ENCODE data around the gene ATXN1. TPM values are rescaled to one million over a fixed set of nuclear protein-coding genes. Genes with fewer than 3 reads are reported as not detected.

ATXN1 gene
- polyA plus RNA-seq, 1 of the 3 experiments (the other 2 are of a cell fraction), result 7.9 TPM

DNA sequence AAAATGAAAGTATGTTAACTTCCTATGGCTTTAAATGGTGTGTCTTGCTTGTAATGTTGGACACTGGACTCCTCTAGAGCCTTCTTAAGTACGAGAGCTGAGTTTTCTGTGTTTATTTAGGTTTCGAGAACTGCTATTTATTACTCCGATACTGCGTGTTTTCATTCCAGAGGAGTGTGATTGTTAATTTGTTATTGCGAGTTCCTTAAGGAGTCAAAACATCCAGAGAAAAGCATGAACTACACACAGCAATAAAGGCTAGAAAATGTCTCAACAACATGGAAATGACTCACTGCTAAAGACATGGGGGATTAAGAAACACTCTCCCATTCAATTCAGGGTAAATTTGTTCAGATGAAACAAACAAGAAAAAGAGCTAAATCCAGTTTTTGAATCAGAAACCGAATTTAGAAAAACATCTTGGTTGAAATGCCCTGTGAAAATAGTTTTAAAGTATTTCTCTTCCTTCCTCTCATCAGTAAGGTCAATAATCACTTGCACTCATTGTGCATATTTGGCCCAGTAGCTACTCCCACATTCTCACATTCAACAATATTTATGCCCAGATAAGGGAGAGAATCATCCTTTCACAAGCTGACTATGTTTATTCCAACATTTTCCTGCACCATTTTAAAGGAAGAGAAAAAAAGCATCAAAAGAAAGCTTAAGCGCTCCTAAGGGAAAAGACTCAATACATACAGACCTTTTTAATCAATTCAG, 36.0 kb downstream of the ATXN1 start:
- TF ChIP-seq, protein P1, sequence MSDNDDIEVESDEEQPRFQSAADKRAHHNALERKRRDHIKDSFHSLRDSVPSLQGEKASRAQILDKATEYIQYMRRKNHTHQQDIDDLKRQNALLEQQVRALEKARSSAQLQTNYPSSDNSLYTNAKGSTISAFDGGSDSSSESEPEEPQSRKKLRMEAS (IDR thresholded peaks at IDR 0.05; ENCODE audit: low read depth), result no peak
- TF ChIP-seq, protein P2, sequence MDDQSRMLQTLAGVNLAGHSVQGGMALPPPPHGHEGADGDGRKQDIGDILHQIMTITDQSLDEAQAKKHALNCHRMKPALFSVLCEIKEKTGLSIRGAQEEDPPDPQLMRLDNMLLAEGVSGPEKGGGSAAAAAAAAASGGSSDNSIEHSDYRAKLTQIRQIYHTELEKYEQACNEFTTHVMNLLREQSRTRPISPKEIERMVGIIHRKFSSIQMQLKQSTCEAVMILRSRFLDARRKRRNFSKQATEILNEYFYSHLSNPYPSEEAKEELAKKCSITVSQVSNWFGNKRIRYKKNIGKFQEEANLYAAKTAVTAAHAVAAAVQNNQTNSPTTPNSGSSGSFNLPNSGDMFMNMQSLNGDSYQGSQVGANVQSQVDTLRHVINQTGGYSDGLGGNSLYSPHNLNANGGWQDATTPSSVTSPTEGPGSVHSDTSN (IDR thresholded peaks at IDR 0.05), result no peak
- TF ChIP-seq FOSL2 (IDR thresholded peaks at IDR 0.05; ENCODE audit: borderline replicate concordance, low read depth) (peak; percentile 26; the same call in 1 of the 2 replicates), GATA2 (CRISPR knock-in tag; IDR thresholded peaks at IDR 0.05) (no peak)
- Histone ChIP-seq H3K27me3 (ENCODE audit: insufficient read depth) (no peaks in the 10 kb centered on the region), H4K20me1 (ENCODE audit: insufficient read depth) (no peaks in the 10 kb centered on the region), H3F3A (replicated peaks; ENCODE audit: insufficient read depth) (peaks cover 42% of the 10 kb centered on the region), H3K4me3 (ENCODE audit: low read depth in 2 of 2, low read length in 1 of 2) (no peak overlapping the region), H3K4me2 (peak overlapping the region; percentile 64), H3K36me3 (replicated peaks in 1 of 2; ENCODE audit: control insufficient read depth in 1 of 2, insufficient read depth in 2 of 2, low read length in 1 of 2) (no peaks in the 10 kb centered on the region), H3K9ac (peak overlapping the region; percentile 49; the same call in 1 of the 2 replicates), H2AFZ (ENCODE audit: low read depth) (no peak overlapping the region), H3K9me2 (no peaks in the 10 kb centered on the region), H3K9me3 (no peaks in the 10 kb centered on the region), H3K27ac (ENCODE audit: low read depth in 2 of 2, low read length in 1 of 2) (peak overlapping the region; percentile 39 to 95; a peak in 3 of 4 replicates), H3K4me1 (ENCODE audit: control insufficient read depth in 1 of 2, insufficient read depth in 2 of 2, low read depth in 1 of 2, low read length in 1 of 2) (peaks cover 0 to 56% of the 10 kb centered on the region in 2 experiments; a peak in 2 of 4 replicates), H3K79me2 (ENCODE audit: insufficient read depth) (peaks cover 91% of the 10 kb centered on the region)
- POLR2A ChIA-PET, result no interaction called here
- WGBS (ENCODE audit: low lambda C conversion rate), result 78% methylated on average over 7 of the region's 7 CpGs
- DNase-seq, result no peak
- CTCF ChIA-PET, result interaction anchor here (1.2 to 1.3 kb wide), 2 partner anchors 38 to 393 kb away, joined by 3 to 6 read pairs; no protein-coding TSS in a partner anchor

DNA sequence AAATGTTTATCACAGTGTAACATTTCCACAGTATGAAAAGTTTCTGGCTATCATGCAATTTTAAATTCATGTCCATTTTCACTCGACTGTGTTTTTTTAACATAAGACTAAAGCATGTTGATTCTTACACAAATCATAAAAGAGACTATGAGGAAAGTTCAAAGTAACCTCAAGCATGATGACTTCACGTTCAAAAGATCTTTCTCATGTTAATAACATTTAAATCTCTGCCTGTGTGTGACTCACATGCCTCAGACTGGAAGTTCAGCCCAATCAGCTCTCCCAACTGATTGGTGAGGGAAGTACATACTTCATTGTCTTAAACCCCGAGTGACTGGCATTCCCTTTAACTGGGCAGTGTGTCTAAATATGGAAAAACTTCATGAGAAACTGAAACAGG, 37.4 kb downstream of the ATXN1 start:
- Histone ChIP-seq H3K27me3 (ENCODE audit: insufficient read depth) (no peaks in the 10 kb centered on the region), H3K4me1 (ENCODE audit: control insufficient read depth in 1 of 2, insufficient read depth in 2 of 2, low read depth in 1 of 2, low read length in 1 of 2) (peaks cover 0 to 62% of the 10 kb centered on the region in 2 experiments; a peak in 2 of 4 replicates), H3K27ac (ENCODE audit: low read depth in 2 of 2, low read length in 1 of 2) (peak overlapping the region; percentile 50 to 95; a peak in 3 of 4 replicates), H3K9me2 (no peaks in the 10 kb centered on the region), H3K4me2 (peak overlapping the region; percentile 64), H2AFZ (ENCODE audit: low read depth) (no peak overlapping the region), H3K9me3 (no peaks in the 10 kb centered on the region), H3K4me3 (ENCODE audit: low read depth in 2 of 2, low read length in 1 of 2) (no peak overlapping the region; a peak in 2 of 4 replicates), H3K36me3 (replicated peaks in 1 of 2; ENCODE audit: control insufficient read depth in 1 of 2, insufficient read depth in 2 of 2, low read length in 1 of 2) (no peaks in the 10 kb centered on the region), H3K9ac (peak overlapping the region; percentile 49; the same call in 1 of the 2 replicates), H3K79me2 (ENCODE audit: insufficient read depth) (peaks cover 94% of the 10 kb centered on the region), H3F3A (replicated peaks; ENCODE audit: insufficient read depth) (peaks cover 29% of the 10 kb centered on the region), H4K20me1 (ENCODE audit: insufficient read depth) (no peaks in the 10 kb centered on the region)
- POLR2A ChIA-PET, result no interaction called here
- 15% methylated on average over 3 of the region's 3 CpGs for WGBS (ENCODE audit: low lambda C conversion rate)
- TF ChIP-seq, protein P1 (IDR thresholded peaks at IDR 0.05; ENCODE audit: low read depth), result peak; percentile 23; the same call in 1 of the 2 replicates
- TF ChIP-seq RXRA (IDR thresholded peaks at IDR 0.05; ENCODE audit: borderline replicate concordance, low read depth), result peak; percentile 59; the same call in 1 of the 2 replicates
- TF ChIP-seq SIN3A (IDR thresholded peaks at IDR 0.05; ENCODE audit: borderline replicate concordance, low read depth, low read length), result peak; percentile 44; the same call in 1 of the 2 replicates
- TF ChIP-seq TCF12 (IDR thresholded peaks at IDR 0.05), result peak; percentile 38; the same call in 1 of the 2 replicates
- TF ChIP-seq, protein P3, sequence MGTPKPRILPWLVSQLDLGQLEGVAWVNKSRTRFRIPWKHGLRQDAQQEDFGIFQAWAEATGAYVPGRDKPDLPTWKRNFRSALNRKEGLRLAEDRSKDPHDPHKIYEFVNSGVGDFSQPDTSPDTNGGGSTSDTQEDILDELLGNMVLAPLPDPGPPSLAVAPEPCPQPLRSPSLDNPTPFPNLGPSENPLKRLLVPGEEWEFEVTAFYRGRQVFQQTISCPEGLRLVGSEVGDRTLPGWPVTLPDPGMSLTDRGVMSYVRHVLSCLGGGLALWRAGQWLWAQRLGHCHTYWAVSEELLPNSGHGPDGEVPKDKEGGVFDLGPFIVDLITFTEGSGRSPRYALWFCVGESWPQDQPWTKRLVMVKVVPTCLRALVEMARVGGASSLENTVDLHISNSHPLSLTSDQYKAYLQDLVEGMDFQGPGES (IDR thresholded peaks at IDR 0.05; ENCODE audit: low read depth, low read length), result no peak
- TF ChIP-seq GATA2 (CRISPR knock-in tag; IDR thresholded peaks at IDR 0.05), result no peak
- TF ChIP-seq EP300 (IDR thresholded peaks at IDR 0.05; ENCODE audit: borderline replicate concordance in 1 of 2, low read depth in 1 of 2, low read length in 1 of 2), result 0 out of 4 replicates have a peak, but pooled peaks of 1 of the 2 experiments have one; percentile 32
- TF ChIP-seq FOXJ3 (CRISPR knock-in tag; IDR thresholded peaks at IDR 0.05), result no peak
- TF ChIP-seq FOSL2 (IDR thresholded peaks at IDR 0.05; ENCODE audit: borderline replicate concordance, low read depth), result peak; percentile 68; the same call in 1 of the 2 replicates
- no peak for TF ChIP-seq YY1 (IDR thresholded peaks at IDR 0.05; ENCODE audit: low read depth)
- no peak; the same call in 1 of the 2 replicates for TF ChIP-seq NFIC (IDR thresholded peaks at IDR 0.05; ENCODE audit: borderline replicate concordance)
- TF ChIP-seq TAF1 (IDR thresholded peaks at IDR 0.05; ENCODE audit: borderline replicate concordance, low read depth, low read length), result no peak
- no peak for TF ChIP-seq CHD2 (IDR thresholded peaks at IDR 0.05; ENCODE audit: low read length, partially characterized antibody)
- TF ChIP-seq POLR2AphosphoS5 (IDR thresholded peaks at IDR 0.05; ENCODE audit: low read depth, low read length), result 0 out of 2 replicates have a peak, but pooled peaks have one; percentile 12
- TF ChIP-seq MEF2A (IDR thresholded peaks at IDR 0.05; ENCODE audit: borderline replicate concordance, low read depth), result 0 out of 2 replicates have a peak, but pooled peaks have one; percentile 26
- TF ChIP-seq, protein P2 (IDR thresholded peaks at IDR 0.05), result peak; percentile 86
- no peak for DNase-seq
- CTCF ChIA-PET, result interaction anchor here (1.0 kb wide), 1 partner anchor 39 kb away, joined by 4 read pairs; no protein-coding TSS in a partner anchor

Data from SK-N-SH (cell line).